ENCODE measurements around the gene ANKRD28. TPM values are rescaled to one million over a fixed set of nuclear protein-coding genes. Genes with fewer than 3 reads are reported as not detected.

Gene ANKRD28
- total RNA-seq, 1 experiment from 2014 or later, result 47.5 TPM

DNA sequence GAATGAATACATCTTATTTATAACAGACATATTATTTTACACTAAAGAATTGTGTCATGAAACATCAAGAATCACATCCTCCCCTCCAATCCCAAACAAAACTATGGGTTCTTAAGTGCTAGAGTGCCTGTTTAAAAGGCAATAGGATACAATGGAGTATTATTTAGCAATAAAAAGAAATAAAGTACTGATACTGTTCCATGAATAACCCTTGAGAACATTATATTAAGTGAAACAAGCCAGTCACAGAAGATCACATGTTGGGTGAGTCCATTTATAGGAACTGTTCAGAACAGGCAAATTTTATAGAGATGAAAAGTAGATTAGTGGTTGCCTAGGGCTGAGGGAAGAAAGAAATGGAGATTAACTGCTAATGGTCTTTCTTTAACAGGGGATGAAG is 86.5 kb downstream of the ANKRD28 start:
- Histone ChIP-seq H3K36me3 (ENCODE audit: control insufficient read depth in 1 of 2, insufficient read depth in 2 of 2, low read length in 2 of 2) (peaks cover 7 to 8% of the 10 kb centered on the region in 2 experiments; a peak in 3 of 4 replicates), H3K27ac (ENCODE audit: low read depth, low read length) (no peak overlapping the region), H3K79me2 (ENCODE audit: insufficient read depth, low read length) (no peaks in the 10 kb centered on the region), H3K4me3 (replicated peaks in 1 of 2; ENCODE audit: low read depth in 1 of 2, low read length in 2 of 2) (no peak overlapping the region), H3K9me2 (ENCODE audit: insufficient read depth) (no peaks in the 10 kb centered on the region), H2AFZ (ENCODE audit: low read depth, low read length, poor library complexity, severe bottlenecking) (no peak overlapping the region), H3K4me2 (ENCODE audit: low read length) (no peak overlapping the region), H3K9me3 (ENCODE audit: control insufficient read depth in 1 of 2, insufficient read depth in 1 of 2, low read depth in 1 of 2, low read length in 2 of 2) (no peaks in the 10 kb centered on the region), H4K20me1 (ENCODE audit: insufficient read depth) (no peaks in the 10 kb centered on the region), H3K9ac (ENCODE audit: low read length) (no peak overlapping the region), H3K27me3 (ENCODE audit: insufficient read depth, low read length) (no peaks in the 10 kb centered on the region), H3K4me1 (ENCODE audit: control insufficient read depth in 1 of 2, insufficient read depth in 2 of 2, low read length in 2 of 2) (no peaks in the 10 kb centered on the region)
- BruUV-seq (replicated peaks), result no TSS peak
- ChIA-PET POLR2A (no interaction called here), RAD21 (ENCODE audit: low non-redundant PET in 1 of 2, low total read pairs in 2 of 2, uncharacterized antibody in 2 of 2, unreplicated experiment in 2 of 2) (no interaction called here), CTCF (no interaction called here)
- ATAC-seq (no peak), DNase-seq (ENCODE audit: low read depth, low spot score) (no peak)
- no peak for TF ChIP-seq ZNF274 (IDR thresholded peaks at IDR 0.05; ENCODE audit: low read depth, low read length)
- no peak for TF ChIP-seq POLR2A (IDR thresholded peaks at IDR 0.05; ENCODE audit: borderline replicate concordance, extremely low read depth, insufficient read depth, insufficient read length)
- no peak for TF ChIP-seq EGR1 (IDR thresholded peaks at IDR 0.05; ENCODE audit: low read depth)
- TF ChIP-seq RAD21 (IDR thresholded peaks at IDR 0.05; ENCODE audit: low read depth), result no peak
- TF ChIP-seq EZH2phosphoT487 (IDR thresholded peaks at IDR 0.05; ENCODE audit: borderline replicate concordance), result no peak
- TF ChIP-seq, protein P1, sequence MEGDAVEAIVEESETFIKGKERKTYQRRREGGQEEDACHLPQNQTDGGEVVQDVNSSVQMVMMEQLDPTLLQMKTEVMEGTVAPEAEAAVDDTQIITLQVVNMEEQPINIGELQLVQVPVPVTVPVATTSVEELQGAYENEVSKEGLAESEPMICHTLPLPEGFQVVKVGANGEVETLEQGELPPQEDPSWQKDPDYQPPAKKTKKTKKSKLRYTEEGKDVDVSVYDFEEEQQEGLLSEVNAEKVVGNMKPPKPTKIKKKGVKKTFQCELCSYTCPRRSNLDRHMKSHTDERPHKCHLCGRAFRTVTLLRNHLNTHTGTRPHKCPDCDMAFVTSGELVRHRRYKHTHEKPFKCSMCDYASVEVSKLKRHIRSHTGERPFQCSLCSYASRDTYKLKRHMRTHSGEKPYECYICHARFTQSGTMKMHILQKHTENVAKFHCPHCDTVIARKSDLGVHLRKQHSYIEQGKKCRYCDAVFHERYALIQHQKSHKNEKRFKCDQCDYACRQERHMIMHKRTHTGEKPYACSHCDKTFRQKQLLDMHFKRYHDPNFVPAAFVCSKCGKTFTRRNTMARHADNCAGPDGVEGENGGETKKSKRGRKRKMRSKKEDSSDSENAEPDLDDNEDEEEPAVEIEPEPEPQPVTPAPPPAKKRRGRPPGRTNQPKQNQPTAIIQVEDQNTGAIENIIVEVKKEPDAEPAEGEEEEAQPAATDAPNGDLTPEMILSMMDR (IDR thresholded peaks at IDR 0.05 in 2 of 3, conservative IDR thresholded peaks at IDR 0.05 in 1 of 3; ENCODE audit: borderline replicate concordance in 1 of 3, insufficient read depth in 1 of 3, low read depth in 2 of 3, low read length in 2 of 3), result no peak
- TF ChIP-seq, protein P2, sequence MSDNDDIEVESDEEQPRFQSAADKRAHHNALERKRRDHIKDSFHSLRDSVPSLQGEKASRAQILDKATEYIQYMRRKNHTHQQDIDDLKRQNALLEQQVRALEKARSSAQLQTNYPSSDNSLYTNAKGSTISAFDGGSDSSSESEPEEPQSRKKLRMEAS (IDR thresholded peaks at IDR 0.05), result no peak
- no peak for TF ChIP-seq EZH2 (IDR thresholded peaks at IDR 0.05)
- TF ChIP-seq YY1 (IDR thresholded peaks at IDR 0.05; ENCODE audit: extremely low read depth, insufficient replicate concordance, low read depth, low read length), result no peak
- TF ChIP-seq CEBPB (IDR thresholded peaks at IDR 0.05; ENCODE audit: low read depth), result no peak
- no peak for TF ChIP-seq FOSL1 (IDR thresholded peaks at IDR 0.05; ENCODE audit: low read depth)
- TF ChIP-seq, protein P3, sequence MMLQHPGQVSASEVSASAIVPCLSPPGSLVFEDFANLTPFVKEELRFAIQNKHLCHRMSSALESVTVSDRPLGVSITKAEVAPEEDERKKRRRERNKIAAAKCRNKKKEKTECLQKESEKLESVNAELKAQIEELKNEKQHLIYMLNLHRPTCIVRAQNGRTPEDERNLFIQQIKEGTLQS (IDR thresholded peaks at IDR 0.05), result no peak
- TF ChIP-seq ELF1 (IDR thresholded peaks at IDR 0.05; ENCODE audit: borderline replicate concordance, low read depth), result no peak
- intact Hi-C loops (cut with micrococcal nuclease), result no loop called here
